ENCODE data around the gene CARD19. TPM values are rescaled to one million over a fixed set of nuclear protein-coding genes. Genes with fewer than 3 reads are reported as not detected.
"Not testable (repeated sequence)": the region's sequence is repeated elsewhere in the genome, so short reads cannot be mapped to it uniquely, and the experiment has no call there.

The CARD19 gene
- total RNA-seq, 2 donors from 2014 or later, result 45.2 to 54.4 TPM

DNA sequence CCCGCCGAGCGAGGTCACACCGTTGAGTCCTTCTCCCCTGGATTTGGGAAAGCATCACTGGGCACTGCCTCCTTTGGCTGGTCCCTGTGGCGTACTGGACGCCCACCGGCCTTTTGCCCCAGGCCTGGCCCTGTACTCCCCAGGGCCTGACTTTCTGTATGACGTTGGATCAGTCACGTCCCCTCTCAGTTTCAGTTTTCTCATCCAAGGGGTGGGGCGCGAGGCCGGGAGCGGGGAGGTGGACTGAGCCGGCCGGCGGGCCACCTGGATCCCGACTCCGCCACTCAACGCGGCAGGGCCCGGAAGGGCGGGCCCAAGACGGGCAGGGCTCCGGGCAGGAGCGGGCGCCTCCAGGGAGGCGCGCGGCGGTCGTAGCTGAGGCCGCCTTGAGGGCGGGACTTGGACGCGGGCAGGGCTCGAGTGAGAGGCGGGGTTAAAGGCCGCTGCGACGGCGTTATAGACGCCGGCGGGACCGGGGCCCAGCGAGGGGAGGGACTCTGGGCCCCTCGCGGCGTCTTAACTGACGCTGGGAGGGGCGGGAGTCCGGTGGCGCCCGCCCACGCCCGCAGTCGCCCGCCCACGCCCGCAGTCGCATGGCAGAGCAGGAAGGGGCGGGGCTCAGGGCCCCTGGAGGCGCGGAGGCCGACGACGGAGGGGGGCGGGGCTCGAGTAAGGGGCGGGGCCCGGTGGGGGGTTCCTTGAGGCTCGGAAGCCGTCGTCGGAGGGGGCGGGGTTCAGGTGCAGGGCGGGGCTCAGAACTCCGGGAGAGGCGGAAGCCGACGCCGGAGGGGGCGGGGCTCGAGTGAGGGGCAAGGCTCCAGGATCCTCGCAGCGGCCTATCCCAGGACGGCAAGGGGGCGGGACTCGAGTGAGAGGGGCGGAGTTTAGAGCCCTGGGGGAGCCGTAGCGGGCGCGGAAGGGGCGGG, 549 bp upstream of the CARD19 start:
- ATAC-seq (peak; percentile 85), DNase-seq (peak; percentile 100)
- Mint-ChIP-seq H3K4me3 (peak overlapping the region; percentile 93), H3K27me3 (no peaks in the 10 kb centered on the region), H3K27ac (peak overlapping the region; percentile 95), H3K36me3 (ENCODE audit: low read depth) (no peaks in the 10 kb centered on the region), H3K4me1 (peaks cover 45% of the 10 kb centered on the region)
- no peaks in the 10 kb centered on the region for H3K9me3 ChIP-seq (ENCODE audit: control insufficient read depth, low read length, poor library complexity, severe bottlenecking)

DNA sequence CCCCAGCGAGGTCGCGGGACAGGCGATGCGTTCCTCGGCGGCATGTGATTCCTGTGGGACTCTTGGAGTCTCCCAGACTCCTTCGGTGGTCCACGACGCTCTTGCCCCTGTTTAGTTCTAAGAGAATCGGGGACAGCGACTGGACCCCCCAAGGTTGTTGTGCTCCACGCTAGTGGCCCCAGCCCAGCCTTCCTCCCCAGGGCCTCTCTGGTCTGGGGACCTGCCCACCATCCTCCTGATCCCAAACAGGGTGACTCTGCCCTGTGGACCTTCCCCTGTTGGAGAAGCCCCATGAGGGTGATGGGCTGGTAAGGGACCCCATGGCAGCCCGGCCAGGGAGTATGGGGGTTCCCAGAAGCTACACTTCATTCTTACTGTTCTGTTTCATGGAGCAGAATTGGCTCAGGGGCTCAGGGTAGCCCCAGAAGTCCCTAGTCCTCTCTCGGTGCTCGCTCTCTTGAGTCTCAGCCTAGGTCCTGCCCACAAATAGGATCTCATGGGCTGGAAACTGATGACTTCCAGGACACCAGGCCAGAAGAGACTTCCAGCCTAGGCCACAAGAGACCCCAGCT, 880 bp downstream of the CARD19 start:
- ATAC-seq, result no peak
- no peaks in the 10 kb centered on the region for H3K9me3 ChIP-seq (ENCODE audit: control insufficient read depth, low read length, poor library complexity, severe bottlenecking)
- Mint-ChIP-seq H3K4me1 (peaks cover 43% of the 10 kb centered on the region), H3K36me3 (ENCODE audit: low read depth) (no peaks in the 10 kb centered on the region), H3K27ac (peak overlapping the region; percentile 91), H3K4me3 (peak overlapping the region; percentile 93), H3K27me3 (no peaks in the 10 kb centered on the region)
- no peak for DNase-seq

DNA sequence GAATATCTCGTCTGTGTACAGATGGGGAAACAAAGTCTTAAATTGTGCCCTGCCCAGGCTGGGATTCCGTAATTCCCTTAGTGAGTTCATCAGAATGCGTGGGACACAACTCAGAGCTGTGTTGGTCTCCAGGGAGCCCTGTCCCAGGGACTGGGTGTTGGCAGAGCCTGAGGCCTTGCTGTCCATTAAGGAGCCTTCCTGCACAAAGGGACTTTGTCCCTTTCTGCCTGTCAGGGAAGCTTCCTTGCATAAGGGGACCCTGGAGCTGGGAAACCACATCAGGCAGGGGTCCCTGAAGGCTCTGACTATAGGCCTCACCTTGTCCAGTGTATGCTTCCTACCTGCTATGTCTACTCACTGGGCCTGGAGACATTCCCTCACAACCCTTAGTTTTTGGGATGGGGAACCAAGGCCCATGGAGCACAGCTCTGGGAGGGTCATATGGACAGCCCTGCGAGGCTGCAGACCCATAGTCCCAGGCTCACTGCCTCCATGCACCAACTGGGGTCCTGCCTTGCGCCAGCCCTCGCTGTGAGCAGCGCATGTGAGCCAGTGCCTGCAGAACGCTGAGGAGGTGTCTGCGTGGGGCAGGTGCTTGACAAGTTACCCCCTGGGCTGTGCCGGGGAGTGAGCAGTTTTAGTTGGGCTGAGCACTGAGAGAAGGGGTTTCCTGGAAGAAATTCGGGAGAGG, 1.6 kb downstream of the CARD19 start:
- Mint-ChIP-seq H3K4me1 (peaks cover 39% of the 10 kb centered on the region), H3K36me3 (ENCODE audit: low read depth) (peaks cover 2% of the 10 kb centered on the region), H3K4me3 (peak overlapping the region; percentile 93), H3K27ac (peak overlapping the region; percentile 91), H3K27me3 (no peaks in the 10 kb centered on the region)
- H3K9me3 ChIP-seq (ENCODE audit: control insufficient read depth, low read length, poor library complexity, severe bottlenecking), result no peaks in the 10 kb centered on the region
- ATAC-seq (no peak), DNase-seq (no peak)

DNA sequence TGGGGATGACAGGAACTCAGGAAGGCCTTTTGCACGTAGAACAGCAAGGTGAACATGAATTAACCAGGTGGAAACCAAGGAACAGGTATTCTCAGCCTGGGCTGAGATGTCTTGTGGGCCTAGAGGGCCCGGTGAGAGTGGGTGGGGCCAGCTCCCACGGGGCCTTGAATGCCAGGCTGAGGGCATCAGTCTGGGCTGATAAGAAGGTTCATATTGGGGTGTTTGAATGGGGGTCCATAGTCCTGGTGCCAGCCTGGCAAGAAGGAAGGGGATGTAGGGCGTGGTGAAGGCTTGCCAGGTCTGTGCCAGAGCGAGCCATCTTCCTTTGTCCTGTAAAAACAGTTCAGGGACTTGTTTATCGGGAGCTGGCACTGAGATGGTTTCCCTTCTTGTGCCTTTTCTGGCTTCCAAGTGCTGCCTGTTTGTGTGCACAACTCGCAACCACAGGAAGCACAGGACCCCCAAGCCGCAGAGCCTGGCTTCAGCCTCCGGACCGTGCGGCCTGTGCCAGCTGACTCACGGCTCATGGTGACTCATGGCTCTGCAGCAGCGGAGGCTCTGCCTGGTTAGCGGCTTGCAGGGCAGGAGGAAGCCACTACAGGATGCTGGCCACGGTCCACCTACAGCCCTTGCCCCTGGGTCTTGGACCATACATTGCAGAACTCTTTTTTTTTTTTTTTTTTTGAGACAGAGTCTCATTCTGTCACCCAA, 2.4 kb downstream of the CARD19 start:
- DNase-seq (peak in 1 of 3 donors; percentile 44), ATAC-seq (no peak)
- no peaks in the 10 kb centered on the region for H3K9me3 ChIP-seq (ENCODE audit: control insufficient read depth, low read length, poor library complexity, severe bottlenecking)
- H3K4me3 Mint-ChIP-seq, result peak overlapping the region; percentile 93
- H3K27ac Mint-ChIP-seq, result peak overlapping the region; percentile 91
- no peaks in the 10 kb centered on the region for H3K27me3 Mint-ChIP-seq
- H3K4me1 Mint-ChIP-seq, result peaks cover 40% of the 10 kb centered on the region
- peaks cover 2% of the 10 kb centered on the region for H3K36me3 Mint-ChIP-seq (ENCODE audit: low read depth)

DNA sequence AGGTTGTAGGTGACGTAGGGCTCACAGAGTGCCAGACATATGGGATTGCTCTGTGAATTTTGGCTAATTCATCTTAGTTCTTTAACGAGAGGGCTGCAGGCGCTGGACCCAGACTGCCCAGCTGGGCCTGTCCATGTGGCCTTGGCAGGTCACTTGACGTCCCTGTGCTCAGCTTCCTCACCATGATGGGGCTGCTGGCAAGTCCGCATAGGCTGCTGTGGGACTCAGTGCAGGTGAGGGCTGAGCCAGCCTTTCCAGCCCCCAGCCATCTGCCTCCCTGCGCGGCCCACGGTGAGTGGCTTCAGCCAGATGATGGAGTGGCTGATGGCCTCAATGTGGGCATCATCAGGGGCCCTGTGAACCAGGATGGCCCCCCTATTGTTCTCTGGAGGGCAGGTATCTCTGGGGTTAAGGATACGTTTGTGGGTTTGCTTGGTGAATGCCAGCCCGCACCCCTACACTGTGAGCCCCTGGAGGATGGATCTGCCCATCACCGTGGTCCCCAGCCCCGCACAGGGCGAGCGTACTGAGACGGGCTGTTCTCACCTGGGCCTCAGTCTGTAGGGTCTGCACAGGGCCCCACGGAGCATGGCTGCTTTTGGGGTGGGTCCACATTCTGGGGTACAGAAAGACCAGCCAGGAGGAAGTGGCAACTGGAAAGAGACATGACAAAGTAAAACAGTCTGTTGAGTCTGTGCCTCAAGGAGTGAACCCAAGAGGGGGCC, 3.7 kb downstream of the CARD19 start:
- no peaks in the 10 kb centered on the region for H3K9me3 ChIP-seq (ENCODE audit: control insufficient read depth, low read length, poor library complexity, severe bottlenecking)
- H3K4me3 Mint-ChIP-seq, result no peak overlapping the region
- peaks cover 6% of the 10 kb centered on the region for H3K36me3 Mint-ChIP-seq (ENCODE audit: low read depth)
- H3K4me1 Mint-ChIP-seq, result peaks cover 32% of the 10 kb centered on the region
- no peak for ATAC-seq
- no peak for DNase-seq
- no peak overlapping the region for H3K27ac Mint-ChIP-seq
- no peaks in the 10 kb centered on the region for H3K27me3 Mint-ChIP-seq

DNA sequence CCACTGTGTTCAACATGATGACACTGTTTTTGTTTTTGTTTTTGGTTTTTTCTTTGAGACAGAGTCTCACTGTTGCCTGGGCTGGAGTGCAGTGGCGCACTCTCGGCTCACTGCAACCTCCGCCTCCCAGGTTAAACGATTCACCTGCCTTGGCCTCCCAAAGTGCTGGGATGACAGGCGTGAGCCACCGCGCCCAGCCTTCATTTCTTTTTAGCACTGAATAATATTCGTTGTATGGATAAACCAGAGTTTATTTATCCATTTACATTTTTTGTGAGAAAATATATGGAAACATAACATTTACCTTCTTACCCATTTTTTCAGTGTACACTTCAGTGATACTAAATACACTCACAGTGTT, 4.2 kb downstream of the CARD19 start:
- peaks cover 6% of the 10 kb centered on the region for H3K36me3 Mint-ChIP-seq (ENCODE audit: low read depth)

DNA sequence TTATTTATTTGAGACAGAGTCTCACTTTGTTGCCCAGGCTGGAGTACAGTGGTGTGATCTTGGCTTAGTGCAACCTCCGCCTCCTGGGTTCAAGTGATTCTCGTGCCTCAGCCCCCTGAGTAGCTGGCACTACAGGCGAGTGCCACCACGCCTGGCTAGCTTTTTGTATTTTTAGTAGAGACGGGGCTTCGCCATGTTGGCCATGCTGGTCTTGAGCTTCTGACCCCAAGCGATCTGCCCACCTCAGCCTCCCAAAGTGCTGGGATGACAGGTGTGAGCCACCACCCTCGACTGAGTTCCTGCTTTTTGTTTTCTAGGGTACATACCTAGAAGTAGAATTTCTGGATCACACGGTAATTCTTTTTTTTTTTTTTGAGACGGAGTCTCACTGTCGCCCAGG, 5.1 kb downstream of the CARD19 start:
- DNase-seq; H3K9me3 ChIP-seq (ENCODE audit: control insufficient read depth, low read length, poor library complexity, severe bottlenecking); H3K4me3 Mint-ChIP-seq; H3K27me3 Mint-ChIP-seq; H3K27ac Mint-ChIP-seq; H3K36me3 Mint-ChIP-seq (ENCODE audit: low read depth); ATAC-seq: not testable (repeated sequence)
- peaks cover 37% of the 10 kb centered on the region for H3K4me1 Mint-ChIP-seq

More for the DNA sequence above, 4.2 kb downstream of the CARD19 start:
- ATAC-seq, result no peak
- H3K4me3 Mint-ChIP-seq, result no peak overlapping the region
- no peak for DNase-seq
- H3K27ac Mint-ChIP-seq, result no peak overlapping the region
- no peaks in the 10 kb centered on the region for H3K27me3 Mint-ChIP-seq
- H3K4me1 Mint-ChIP-seq, result peaks cover 32% of the 10 kb centered on the region
- H3K9me3 ChIP-seq (ENCODE audit: control insufficient read depth, low read length, poor library complexity, severe bottlenecking), result no peaks in the 10 kb centered on the region

DNA sequence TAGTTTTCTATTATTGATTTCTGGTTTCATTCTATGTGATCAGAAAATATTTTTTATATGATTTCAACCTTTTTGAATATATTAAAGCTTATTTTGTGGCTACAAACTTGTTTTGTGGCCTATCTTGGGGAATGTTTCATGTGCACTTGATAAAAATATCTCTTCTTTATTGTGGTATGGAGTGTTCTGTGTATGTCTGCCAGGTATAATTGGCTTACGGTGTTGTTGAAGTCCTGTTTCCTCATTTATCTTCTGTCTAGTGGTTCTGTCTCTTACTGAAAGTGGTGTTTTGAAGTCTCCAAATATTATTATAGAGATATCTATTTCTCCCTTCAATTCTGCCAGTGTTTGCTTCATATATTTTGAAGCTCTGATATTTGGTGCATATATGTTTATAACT, 9.6 kb downstream of the CARD19 start:
- no peak for DNase-seq
- no peaks in the 10 kb centered on the region for H3K9me3 ChIP-seq (ENCODE audit: control insufficient read depth, low read length, poor library complexity, severe bottlenecking)
- Mint-ChIP-seq H3K36me3 (ENCODE audit: low read depth) (peaks cover 13% of the 10 kb centered on the region), H3K27me3 (no peaks in the 10 kb centered on the region), H3K4me3 (no peak overlapping the region), H3K27ac (peak overlapping the region; percentile 51), H3K4me1 (peaks cover 37% of the 10 kb centered on the region)
- peak; percentile 58 for ATAC-seq

DNA sequence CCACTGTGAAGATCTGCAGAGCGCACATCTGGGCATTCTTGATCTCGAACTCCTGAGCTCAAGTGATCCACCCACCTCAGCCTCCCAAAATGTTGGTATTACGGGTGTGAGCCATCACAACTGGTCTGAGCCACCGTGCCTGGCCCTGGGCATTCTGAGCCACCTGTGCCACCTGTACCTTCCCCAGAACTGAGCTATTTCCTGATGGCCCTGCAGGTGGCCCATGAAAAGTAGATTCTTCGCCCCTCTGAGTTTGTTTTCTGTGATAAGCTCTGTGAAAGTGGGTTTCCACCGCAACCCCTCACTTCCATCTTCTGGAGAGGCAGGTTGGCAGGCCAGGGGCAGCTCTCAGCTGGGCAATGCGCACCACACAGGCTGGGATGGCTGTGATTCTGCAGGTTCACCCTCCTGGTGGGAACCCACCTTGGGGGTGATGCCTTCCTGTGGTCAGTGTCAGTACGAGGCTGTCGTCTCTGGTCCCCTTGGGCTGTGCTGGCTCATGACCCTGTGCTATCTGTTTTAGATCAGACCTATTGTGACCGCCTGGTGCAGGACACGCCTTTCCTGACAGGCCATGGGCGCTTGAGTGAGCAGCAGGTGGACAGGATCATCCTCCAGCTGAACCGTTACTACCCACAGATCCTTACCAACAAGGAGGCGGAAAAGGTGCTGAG, 11.3 kb downstream of the CARD19 start:
- Mint-ChIP-seq H3K27ac (peak overlapping the region; percentile 51), H3K36me3 (ENCODE audit: low read depth) (peaks cover 13% of the 10 kb centered on the region), H3K4me3 (no peak overlapping the region), H3K27me3 (no peaks in the 10 kb centered on the region), H3K4me1 (peaks cover 38% of the 10 kb centered on the region)
- DNase-seq, result peak in 1 of 3 donors; percentile 3
- no peak for ATAC-seq
- H3K9me3 ChIP-seq (ENCODE audit: control insufficient read depth, low read length, poor library complexity, severe bottlenecking), result no peaks in the 10 kb centered on the region

DNA sequence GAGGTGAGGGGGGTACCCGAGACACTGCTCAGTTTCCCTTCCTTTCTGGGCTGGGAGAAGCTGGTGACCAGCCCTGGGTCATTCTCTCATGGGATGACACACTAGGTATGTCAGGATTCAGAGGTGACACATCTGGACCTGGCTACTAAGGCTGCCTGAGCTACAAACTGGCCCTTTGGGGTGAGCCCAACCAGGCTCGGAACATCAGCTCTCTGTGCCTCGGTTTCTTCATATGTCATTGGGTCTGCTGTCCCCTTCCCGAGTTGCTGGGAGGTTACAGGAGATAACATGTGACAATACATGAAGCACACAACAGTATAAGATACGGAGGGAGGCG, 11.8 kb downstream of the CARD19 start:
- no peak overlapping the region for H3K27ac Mint-ChIP-seq
- no peak overlapping the region for H3K4me3 Mint-ChIP-seq
- ATAC-seq (no peak), DNase-seq (no peak)
- H3K9me3 ChIP-seq (ENCODE audit: control insufficient read depth, low read length, poor library complexity, severe bottlenecking), result no peaks in the 10 kb centered on the region
- peaks cover 13% of the 10 kb centered on the region for H3K36me3 Mint-ChIP-seq (ENCODE audit: low read depth)
- H3K27me3 Mint-ChIP-seq, result no peaks in the 10 kb centered on the region
- peaks cover 37% of the 10 kb centered on the region for H3K4me1 Mint-ChIP-seq

DNA sequence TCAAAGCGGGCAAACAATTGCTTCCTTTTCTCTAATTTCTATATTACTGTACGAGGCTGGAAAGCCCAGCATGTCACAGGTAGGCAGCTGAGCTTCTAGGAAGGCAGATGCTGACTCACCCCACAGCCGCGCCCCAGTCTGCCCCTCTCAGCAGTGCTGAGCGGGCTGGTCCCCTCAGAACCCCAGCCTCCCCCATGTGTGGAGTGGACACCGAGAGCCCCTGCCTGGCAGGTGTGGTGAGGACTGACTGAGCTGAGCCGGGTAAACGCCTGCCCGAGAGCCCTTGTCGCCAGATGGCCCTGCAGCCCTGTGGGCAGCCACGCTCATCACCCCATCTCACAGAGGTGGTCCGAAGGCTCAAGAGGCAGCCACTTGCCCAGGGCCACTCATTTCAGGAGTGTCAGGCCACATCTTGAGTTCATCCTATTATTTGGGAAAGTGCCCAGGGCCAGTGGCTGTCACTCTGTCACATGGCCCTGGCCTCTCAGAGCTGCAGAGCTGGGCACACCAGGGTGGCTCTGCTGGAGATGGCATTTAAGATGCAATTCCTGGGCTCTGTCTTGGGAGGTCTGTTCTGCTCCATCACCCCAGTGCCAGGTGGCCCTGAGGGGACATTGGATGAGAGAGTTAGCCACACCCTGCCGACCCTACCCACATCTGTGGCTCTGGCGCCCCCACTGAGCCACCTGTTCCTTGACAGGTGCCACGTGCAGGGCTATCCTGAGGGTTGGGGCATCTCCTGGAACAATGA, 12.4 kb downstream of the CARD19 start:
- Mint-ChIP-seq H3K4me3 (no peak overlapping the region), H3K4me1 (peaks cover 32% of the 10 kb centered on the region), H3K36me3 (ENCODE audit: low read depth) (peaks cover 12% of the 10 kb centered on the region), H3K27me3 (no peaks in the 10 kb centered on the region), H3K27ac (peak overlapping the region; percentile 71)
- DNase-seq (peak in 2 of 3 donors; percentile 5 to 6), ATAC-seq (peak; percentile 31)
- no peaks in the 10 kb centered on the region for H3K9me3 ChIP-seq (ENCODE audit: control insufficient read depth, low read length, poor library complexity, severe bottlenecking)

All from T-helper 17 cell (primary cell).